Spleen (tissue), 7 donors: ENCODE measurements around the gene MOB3C.

ENCODE experiments used
- CTCF ChIP-seq, 11 experiments: fragments of 200-600 bp in 7 of 11; fragments of 450-650 bp in 4 of 11; sonication (generic) in 4 of 11; IDR thresholded peaks in 8 of 11; conservative IDR thresholded peaks in 3 of 11; 1 replicate in 7 of 11; 2 replicates in 4 of 11; pipeline versions ENCODE4 v1.4.0 to v1.8.0; 2016 to 2021; ENCODE audit warnings: antibody characterized with exemption in 11 of 11, inconsistent platforms in 4 of 11, mild to moderate bottlenecking in 1 of 11
- POLR2AphosphoS5 ChIP-seq, 3 donors: sonication (generic); formaldehyde crosslinking; IDR thresholded peaks; one replicate each; pipeline ENCODE4 v1.5.1; 2017; ENCODE audit warnings: antibody characterized with exemption in 3 of 3
- donor health status: DM: no; HTN: no; CAD: no; lungs with moderate emphysema.
- donor health status: DM: no; HTN: no; CAD: no.
- donor health status: DM: no; HTN: no; CAD: no.

- TF ChIP-seq CTCF (IDR thresholded peaks at IDR 0.05 in 8 of 11, conservative IDR thresholded peaks at IDR 0.05 in 3 of 11): no peak
- no peak for TF ChIP-seq POLR2AphosphoS5 (IDR thresholded peaks at IDR 0.05)
Measured at GRCh38 chr1:46615088-46615487, 1.5 kb downstream of the MOB3C start.
